GM18517 (cell line): ENCODE measurements around the gene CDH13.

ENCODE experiments used
- ATAC-seq: cut with Tn5 transposase; IDR thresholded peaks from one replicate; pipeline ENCODE4 v1.9.1; 2021; ENCODE audit warnings: mild to moderate bottlenecking, moderate library complexity; ENCODE audit not compliant: unreplicated experiment

The CDH13 gene

DNA sequence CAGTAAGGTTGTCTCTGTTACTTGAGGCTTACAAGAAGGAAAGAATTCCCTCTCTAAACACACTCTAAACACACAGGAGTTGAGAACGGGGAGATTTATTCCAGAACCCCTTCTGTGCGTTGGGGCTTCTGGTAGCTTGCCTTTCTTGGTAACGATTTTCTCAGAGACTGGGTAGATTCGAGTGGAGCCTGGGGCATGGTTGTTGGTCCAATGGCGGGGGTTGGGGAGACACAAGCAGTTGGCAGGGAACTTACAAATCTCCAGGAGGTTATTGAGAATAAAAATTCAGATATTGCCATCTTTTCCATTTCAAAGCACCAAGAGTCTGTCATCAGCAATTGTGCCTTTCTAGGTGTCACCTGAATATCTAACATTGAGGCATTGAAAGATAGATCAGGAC lies 251.7 kb downstream of the CDH13 start:
- no peak for ATAC-seq

- no peak for ATAC-seq
These were observed 253.6 kb downstream of the CDH13 start for GRCh38 chr16:82880346-82880745.

DNA sequence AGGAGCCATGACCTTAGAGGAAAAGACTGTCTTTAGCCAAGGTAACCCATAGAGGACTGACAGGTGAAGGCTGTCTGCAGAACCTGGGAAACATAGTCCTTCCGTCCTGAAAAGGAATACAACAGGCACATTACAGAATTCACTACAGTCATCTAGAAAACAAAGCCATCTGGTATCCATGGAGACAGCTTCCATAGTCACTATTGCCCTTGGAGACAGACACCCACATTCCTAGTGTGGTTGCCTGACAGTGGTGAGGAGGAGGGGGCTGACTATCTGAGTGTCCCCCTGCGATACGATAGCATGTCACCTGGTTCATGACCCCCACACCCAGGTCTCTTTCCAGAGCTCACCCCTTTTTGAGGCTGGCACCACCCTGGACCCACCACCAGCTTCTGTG lies 254.7 kb downstream of the CDH13 start:
- ATAC-seq, result no peak

DNA sequence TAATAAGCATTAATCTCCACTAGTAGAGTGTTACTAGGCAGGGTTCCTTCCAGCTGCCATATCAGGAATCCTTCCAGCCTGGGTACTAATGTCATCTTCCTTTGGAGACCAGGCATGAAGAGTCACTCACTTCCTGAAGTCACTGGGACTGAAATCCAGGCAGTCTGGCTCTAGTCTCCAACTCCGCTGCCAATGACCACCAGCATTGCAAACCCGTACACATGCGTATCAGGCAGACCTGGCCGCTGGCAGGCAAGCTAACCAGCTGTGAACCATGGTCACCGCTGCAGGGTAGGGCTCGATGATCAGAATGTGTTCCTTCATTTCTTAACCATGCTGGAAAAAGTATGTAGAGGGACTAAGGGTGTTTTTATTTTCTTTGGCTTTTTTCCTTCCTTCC lies 255.5 kb downstream of the CDH13 start:
- ATAC-seq, result no peak

GRCh38 chr16:82882982-82883835 lies 256.4 kb downstream of the CDH13 start:
- peak; percentile 63 for ATAC-seq

- ATAC-seq, result no peak
These were observed 257.6 kb downstream of the CDH13 start for GRCh38 chr16:82884320-82884898.

DNA sequence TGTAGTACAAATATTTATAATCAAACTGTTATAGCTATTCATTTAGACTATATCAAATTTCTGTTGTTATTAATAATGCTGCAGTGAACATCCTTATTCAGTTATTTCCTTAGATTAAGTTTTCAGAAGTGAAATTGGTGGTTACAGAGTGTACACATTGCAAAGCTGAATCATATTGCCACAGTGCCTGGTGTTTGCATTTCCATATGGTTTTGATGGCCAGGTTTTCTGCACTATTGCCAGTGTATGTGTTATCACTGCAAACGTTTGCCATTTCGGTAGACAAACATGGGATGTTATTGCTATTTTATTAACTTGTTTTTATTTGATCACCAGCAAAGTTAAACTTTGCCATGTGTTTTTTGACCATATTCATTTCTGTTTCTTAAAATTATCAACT lies 259.4 kb downstream of the CDH13 start:
- no peak for ATAC-seq

- ATAC-seq, result no peak
These were observed 261.8 kb downstream of the CDH13 start for GRCh38 chr16:82888591-82889001.

DNA sequence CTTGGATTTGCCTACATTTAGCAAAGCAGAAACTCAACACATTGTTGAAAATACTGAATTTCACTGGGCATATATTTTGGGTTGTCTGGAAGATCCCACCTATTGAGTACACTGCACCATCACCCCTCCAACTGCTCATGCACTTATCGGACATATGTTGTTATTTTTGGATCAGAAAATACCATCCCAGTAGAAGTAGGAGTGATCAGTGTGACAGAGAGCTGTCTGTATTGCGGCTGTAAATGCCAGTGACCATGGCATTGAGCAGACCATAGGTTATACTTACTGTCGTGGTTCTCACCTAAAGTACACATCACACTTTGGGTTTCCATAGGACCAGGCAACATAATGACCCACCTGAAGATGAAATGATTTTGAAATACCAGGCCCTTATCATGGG lies 264.7 kb downstream of the CDH13 start:
- no peak for ATAC-seq

DNA sequence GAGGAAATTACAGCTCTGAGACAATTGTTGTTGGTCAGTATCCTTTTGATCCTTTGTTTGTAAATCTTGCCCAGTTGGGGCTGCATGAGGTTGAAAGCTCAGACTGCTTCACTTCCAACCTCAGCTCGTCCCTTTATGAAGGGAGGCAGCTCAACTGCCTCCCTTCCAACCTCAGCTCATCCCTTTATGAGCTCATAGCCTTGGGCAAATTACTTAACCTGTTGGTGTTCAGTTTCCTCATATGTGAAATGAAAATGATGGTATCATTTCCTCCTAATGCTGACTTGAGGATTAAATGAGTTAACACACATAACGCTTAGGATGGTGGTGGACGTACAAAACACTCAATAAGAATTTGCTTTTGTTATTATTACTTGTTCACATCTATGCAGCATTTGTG lies 265.1 kb downstream of the CDH13 start:
- no peak for ATAC-seq

DNA sequence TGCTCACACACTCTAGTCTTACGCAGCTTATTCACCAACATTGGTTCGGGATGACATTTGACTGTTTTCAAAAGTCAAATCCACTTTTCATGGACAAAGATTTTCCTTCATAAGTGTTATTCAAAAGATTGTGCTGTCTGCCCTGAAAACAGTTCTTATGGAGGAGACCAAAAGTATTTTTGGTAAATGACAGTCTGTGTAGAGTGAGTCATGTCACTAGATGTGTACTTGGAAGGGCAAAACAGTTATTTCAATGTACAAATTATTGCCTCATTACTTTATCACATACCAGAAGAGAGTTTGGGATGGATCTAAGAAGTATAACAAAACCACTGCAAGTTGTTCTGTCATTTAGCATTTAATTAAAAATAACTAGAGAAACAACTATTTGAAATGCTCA lies 265.6 kb downstream of the CDH13 start:
- ATAC-seq, result no peak

DNA sequence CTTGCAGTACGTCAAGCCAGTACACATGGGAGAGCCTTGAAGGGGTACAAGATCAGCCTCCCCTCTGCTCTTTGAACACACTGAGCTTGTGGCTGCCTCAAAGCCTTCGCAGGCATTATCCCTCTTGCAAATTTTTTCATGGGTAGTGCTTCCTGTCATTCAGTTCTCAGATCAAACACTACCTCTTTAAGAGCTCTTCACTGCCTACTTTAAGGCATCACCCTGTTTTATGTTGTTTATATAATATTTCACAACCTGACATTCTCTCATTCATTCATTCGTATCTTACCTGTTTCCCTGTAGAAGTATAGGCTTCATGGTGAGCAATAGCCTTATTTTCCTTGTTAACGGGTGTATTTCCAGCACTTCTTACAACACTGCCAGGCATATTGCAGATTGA lies 269.1 kb downstream of the CDH13 start:
- no peak for ATAC-seq

GRCh38 chr16:82899006-82899405 lies 272.2 kb downstream of the CDH13 start:
- ATAC-seq, result no peak

DNA sequence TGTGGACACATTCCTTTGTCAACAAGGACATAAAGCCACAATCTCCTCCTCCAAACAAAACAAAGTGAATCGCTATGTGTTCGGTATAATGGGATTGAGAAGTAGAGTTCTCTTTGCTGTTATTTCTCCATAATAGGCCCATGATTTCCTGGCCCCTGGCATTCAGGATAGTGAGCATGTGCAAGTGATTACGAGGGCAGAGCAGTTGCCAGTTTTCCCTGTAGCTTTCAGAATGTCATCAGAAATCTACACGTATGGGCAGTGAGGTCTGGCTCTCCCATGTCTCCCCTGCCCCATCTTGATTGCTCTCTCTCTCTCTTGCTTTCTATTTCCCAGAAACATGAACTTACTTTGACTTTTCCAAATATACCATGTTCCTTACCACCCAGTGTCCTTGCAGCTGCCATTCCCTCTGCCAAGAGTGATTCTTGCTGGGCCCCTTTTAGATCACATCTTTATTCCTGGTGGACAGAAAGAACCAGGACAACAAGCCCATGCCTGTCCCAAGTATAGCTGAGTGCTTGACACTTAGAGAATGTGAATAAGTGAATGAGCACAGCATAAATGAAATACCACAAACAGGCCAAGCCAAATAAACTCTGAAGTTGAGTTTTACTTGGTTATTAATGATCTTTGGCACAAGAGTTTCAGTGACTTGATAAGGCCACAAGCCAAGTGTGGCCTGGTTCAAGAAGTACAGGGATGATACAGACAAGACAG lies 273.1 kb downstream of the CDH13 start:
- no peak for ATAC-seq

GRCh38 chr16:82900559-82900958 lies 273.8 kb downstream of the CDH13 start:
- ATAC-seq, result no peak

GRCh38 chr16:82911925-82912324 lies 285.2 kb downstream of the CDH13 start:
- ATAC-seq, result no peak

GRCh38 chr16:82915139-82915824 lies 288.5 kb downstream of the CDH13 start:
- no peak for ATAC-seq

GRCh38 chr16:82917886-82918595 lies 291.3 kb downstream of the CDH13 start:
- no peak for ATAC-seq

DNA sequence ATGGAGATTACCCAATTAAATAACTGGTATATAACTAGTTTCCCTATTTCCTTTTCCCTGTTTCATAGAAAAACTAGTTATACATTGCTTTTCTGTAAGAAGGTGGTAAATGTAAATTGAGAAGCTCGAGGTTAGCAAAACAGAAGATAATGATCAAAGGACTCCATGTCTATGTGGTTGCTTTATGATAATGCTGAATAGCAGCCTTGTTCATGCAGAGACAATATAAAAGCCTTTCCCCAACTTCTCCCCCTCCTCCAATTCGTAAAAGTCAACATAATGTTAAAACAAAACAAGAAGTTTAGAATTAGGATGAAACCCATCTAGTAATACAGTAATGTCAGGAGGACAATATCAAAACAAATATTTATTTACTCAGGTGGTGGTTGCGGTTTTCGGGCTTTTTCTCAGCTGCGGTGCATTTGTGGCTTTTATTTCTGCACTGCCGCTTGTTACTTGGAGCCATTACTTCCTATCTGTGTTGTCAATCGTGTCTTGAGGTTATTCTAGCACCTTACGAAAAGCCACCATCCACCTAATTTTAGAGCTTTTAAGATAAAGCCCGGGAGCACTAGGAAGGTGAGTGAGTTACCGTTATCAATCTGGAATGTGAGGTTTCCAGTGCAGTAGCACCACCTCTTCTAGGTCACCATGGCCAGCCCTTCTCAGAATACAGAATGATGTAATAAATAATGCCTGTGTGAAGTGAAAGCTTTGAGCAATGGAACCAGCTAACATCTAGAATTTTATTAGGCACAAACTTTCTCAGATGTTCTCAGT lies 297.5 kb downstream of the CDH13 start:
- ATAC-seq, result no peak

GRCh38 chr16:82926500-82926899 lies 299.7 kb downstream of the CDH13 start:
- no peak for ATAC-seq
